Medulla oblongata (tissue), 1 donor: ENCODE data around the gene PHPT1.
"Not testable (repeated sequence)": the region's sequence is repeated elsewhere in the genome, so short reads cannot be mapped to it uniquely, and the experiment has no call there.

Experiments
- DNase-seq: peaks from one replicate; pipeline ENCODE4 v3.0.0-alpha.2; 2015; ENCODE audit errors: extremely low spot score

PHPT1 gene

DNA sequence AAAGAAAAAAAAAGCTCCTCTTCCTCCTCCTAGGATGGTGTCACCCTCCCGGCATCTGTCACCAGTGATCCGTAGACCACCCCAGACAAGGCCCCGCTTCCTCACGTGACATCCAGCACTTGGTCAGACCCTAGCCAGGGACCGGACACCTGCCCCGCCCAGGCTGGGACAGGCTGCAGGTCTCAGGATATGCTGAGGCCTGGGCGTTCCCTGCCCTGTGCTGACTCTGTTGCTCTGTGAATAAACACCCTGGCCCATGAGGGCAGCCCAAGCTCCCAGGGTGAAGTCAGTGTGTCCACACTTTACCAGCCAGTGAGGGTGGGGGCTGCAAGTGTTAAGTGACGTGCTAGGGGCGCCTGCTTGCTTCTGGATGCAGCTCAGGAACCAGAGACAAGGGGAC lies 11.3 kb downstream of the PHPT1 start:
- DNase-seq, result no peak

GRCh38 chr9:136860933-136861873 lies 12.0 kb downstream of the PHPT1 start:
- no peak for DNase-seq

DNA sequence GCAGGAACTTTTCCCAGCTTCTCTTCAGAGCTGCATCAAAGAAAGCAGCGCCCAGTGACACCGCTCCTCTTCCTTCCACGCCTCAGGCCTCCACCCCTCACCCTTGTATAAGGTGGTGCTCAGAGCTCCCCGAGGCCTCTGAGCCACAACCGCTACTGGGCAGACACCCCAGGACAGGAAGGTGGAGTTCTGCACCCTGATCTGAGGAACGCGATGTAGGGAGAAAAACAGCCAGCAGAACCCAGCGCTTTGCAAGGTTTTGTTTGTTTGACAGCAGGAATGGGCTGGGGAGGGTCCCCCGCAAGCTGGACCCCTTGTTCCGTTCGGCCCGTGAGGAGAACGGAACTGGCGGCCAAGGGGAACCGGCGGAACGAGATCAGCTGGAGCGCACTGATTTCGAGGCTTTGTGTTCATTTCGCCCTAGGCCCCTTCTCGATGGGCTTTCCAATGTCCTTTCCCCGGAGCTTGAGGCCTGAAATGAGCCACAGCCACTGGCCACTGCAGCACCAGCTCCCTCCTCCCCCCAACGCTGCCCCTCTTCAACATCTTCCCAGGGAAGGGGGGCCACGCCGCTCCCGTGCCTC lies 12.8 kb downstream of the PHPT1 start:
- no peak for DNase-seq

DNA sequence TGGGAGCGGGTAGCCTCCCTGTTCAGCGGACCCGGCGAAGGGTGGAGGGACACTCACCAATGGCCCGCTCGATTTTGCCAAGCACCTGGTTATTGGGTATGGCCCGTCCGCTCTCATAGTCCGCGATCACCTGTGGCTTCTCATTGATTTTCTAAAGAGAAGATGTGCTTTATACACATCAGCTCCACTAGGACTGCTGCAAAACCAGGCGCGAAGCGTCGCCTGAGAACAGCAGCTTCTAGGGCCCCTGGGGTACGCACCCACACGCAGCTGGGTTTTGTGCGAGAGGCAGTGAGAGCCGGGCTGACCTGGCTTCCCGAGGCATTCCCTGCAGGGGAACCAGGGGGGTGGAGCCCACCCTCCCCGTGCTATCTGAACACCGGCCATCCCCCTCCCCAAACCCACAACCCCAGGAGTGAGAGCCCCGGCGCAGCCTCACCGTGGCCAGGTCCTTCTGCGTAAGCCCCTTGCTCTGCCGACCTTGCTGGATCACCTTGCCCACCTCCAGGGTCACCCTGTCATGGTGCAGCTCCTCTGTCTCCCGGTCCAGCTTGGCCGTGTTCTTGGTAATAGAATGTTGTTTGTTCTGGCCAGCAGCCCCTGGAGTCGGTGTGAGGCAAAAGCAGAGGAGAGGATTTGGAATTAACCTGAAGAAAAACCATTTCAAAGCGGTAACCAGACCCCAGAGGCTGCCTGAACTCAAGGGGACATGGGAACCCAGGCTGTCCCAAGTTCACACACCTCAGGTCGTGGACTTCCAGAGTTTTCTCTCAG lies 13.8 kb downstream of the PHPT1 start:
- no peak for DNase-seq

- no peak for DNase-seq
Measured at GRCh38 chr9:136863623-136864273, 14.5 kb downstream of the PHPT1 start.

DNA sequence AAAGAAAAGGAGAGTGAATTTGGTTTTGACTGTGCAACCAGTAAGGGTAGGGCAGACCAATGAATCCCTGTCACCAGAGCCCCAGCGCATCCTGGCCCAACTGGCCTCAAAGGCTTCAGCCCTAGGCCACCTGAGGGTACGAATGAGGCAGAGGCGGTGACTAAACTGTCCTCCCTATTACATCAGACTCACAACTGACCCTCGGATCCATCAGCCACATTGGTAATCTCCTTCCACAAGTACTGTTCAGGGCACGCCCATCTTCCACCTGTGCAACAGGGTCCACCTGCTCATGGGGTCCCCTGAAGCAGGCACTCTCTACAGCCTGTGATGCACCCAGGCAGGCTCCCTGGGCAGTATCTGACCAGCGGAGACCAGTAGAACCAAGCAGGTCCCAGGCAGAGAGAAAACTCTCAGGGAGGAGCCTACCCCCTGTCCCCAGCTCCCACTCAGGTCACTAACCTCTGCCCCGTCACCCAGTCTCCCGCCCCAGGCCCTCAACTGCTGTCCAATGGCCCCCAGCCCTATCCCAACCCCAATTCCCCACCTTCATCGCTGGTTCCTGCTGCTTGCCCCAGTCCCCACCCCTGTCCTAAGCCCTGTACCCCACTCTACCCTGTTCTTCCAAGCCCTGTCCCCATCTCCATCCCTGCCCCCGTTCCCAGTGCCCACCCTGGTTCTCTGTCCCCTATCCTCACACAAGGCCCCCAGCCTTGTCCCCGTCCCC lies 16.0 kb downstream of the PHPT1 start:
- DNase-seq, result no peak

GRCh38 chr9:136865768-136866103 lies 16.5 kb downstream of the PHPT1 start:
- DNase-seq, result no peak

DNA sequence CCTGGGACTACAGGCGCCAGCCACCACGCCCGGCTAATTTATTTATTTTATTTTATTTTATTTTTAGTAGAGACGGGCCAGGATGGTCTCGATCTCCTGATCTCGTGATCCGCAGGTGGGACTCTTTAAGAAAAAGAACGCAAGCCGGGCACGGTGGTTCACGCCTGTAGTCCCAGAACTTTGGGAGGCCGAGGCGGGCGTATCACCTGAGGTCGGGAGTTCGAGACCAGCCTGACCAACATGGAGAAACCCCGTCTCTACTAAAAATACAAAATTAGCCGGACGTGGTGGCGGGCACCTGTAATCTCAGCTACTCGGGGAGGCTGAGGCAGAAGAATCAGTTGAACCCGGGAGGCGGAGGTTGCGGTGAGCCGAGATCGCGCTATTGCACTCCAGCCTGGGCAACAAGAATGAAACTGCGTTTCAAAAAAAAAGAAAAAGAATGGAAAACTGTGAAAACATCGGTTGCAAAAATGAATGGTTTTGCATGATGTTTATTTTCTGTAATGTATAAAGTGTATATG lies 17.8 kb downstream of the PHPT1 start:
- DNase-seq, result not testable (repeated sequence)

GRCh38 chr9:136867480-136867879 lies 18.3 kb downstream of the PHPT1 start:
- DNase-seq, result no peak

DNA sequence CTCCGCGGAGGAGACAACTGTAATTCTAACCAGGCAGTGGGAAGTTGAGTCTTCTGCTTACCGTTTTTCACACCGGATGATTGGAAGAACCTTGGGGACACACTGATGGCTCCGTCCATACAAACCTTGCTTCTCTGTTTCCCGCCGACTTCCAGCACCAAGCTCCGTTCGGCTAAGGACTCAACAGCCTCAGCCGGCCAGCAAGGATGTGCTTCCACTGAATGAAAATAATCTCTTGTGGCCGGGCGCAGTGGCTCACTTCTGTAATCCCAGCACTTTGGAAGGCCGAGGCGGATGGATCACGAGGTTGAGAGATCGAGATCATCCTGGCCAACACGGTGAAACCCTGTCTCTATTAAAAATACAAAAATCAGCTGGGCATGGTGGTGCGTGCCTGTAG lies 18.7 kb downstream of the PHPT1 start:
- no peak for DNase-seq

DNA sequence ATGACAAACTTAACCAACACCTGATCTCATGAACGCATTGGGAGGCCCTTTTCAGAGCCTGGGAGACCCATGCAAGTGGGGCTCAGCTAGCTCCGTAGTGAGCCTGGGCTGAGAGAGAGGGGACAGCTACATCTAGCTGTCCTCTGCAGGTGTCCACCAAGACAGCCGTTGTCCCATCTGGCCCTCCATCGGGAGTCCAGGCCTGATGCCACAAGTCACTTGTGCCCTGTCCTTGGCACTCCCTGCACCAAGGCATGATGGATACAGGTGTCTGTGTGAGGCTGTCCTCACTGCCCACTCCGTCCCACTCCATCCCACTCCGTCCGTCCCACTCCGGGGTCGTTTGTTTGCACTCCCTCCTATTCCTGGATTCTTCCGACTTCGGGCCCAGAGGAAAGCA lies 19.4 kb downstream of the PHPT1 start:
- no peak for DNase-seq

DNA sequence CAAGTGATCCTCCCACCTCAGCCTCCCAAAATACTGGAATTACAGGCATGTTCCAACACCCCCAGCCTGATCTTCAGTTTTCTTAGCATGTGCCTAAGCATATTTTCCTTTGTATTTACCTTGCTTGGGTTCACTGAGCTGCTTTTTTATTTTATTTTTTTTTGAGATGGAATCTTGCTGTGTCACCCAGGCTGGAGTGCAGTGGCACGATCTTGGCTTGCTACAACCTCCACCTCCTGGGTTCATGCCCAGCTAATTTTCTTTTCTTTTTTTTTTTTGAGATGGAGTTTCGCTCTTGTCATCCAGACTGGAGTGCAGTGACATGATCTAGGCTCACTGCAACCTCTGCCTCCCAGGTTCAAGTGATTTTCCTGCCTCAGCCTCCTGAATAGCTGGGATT lies 20.4 kb downstream of the PHPT1 start:
- not testable (repeated sequence) for DNase-seq

- no peak for DNase-seq
Measured at GRCh38 chr9:136875155-136875554, 25.9 kb downstream of the PHPT1 start.

GRCh38 chr9:136876476-136876875 lies 27.3 kb downstream of the PHPT1 start:
- no peak for DNase-seq

GRCh38 chr9:136880651-136881050 lies 31.4 kb downstream of the PHPT1 start:
- no peak for DNase-seq

DNA sequence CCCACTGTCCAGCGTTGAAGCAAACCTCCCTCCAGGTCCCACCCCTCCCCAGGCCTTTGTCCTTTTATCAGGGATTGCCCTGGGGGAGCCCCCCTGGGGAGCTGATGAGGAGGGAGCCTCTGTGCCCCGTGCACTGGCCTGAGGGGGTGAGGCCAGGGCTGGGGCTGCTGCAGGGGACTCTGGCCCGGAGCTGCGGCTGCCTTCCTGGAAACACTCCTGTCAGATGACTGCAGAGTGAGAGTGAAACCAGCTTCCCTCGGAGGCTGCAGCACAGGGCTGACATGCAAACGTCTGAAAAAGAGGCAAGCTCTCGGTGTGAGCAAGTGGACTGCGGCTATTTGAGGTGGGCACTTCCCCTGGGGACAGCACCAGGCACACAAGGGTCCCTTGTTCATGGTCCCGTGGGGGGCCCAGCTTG lies 32.5 kb downstream of the PHPT1 start:
- peak; percentile 59 for DNase-seq

DNA sequence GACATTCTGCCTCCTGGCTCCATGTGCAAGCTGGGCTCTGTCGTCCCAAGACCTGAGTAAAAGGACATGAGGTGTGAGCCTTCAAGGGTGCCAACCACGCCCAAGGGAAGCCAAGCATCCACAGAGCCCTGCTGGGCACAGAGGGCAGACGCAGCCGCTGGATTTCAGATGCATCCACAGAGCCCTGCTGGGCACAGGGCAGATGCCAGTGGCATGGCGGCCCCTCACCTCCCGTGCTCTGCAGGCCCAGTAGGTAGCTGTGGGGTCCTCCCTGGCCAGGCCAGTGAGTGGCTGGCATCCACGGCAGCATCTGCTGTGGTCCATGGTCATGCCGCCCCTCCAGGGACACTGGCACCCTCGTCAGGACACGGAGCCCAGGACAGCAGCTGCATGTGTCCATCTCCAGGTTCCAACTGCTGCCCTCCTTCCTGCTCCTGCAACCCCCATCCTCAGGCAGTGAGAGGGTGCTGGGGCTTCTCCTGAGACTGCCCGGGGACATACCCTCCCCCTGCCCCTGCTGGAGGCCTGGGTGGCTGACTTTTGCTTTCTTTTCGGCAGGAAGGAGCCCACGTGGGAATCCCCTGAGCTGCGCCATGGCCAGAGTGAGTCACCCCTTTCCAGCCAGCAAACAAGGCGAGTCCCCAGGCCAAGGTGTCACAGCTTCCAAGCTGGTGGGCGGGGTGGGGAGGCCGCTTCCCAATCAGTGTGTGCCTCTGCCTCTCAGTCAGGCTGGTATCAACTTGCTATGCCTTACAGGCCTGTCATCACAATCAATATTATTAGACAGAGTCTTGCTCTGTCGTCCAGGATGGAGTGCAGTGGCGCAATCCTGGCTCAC lies 33.1 kb downstream of the PHPT1 start:
- DNase-seq, result peak; percentile 37

DNA sequence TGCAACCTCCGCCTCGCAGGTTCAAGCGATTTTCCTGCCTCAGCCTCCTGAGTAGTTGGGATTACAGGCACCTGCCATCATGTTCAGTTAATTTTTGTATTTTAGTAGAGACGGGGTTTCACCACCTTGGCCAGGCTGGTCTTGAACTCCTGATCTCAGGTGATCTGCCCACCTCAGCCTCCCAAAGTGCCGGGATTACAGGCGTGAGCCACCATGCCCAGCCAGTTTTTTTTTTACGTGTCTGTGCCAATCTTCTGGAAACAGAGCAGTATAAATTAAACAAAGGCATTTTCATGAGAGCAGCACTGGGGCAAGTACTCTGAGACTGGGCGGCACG lies 33.7 kb downstream of the PHPT1 start:
- DNase-seq, result not testable (repeated sequence)

GRCh38 chr9:136883670-136884069 lies 34.5 kb downstream of the PHPT1 start:
- DNase-seq, result not testable (repeated sequence)

DNA sequence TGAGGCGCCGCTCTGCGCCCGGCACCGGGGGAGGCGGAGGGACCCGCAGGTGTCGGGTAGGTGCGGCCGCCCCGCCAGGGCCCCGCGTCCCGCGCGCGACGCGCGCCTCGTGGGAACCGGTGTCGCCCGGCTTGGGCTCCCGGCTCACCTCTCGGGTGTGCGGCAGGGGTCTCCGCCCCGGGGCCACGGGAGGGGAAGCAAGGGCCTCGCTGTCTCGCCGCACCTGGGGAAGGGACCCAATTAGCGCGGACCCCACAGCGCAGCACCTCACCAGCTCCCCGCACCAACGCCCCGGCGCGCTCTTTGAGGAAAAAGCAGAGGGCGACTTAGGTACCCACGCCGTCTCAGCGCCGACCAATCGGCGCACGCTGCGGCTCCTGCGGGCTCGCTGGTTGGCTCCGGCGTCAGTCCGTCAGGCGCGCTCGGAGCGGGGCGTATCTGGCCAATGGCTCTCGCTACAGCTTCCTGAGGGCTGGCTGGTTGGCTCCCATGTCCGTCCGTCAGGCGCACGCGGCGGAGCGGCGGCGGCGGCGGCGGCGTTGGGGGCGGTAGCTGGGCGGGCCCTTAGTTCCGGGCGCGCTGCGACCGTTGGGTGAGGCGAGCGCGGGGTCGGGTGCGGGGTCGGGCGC lies 36.9 kb downstream of the PHPT1 start, which contains the start of gene TRAF2:
Gene TRAF2, plus strand, starts transcription at position 567 of the 629 bp plus-strand sequence. CDS start 12,225 bp downstream, outside the sequence.
- DNase-seq, result peak; percentile 98
